CD14-positive monocyte (primary cell): Measurements from ENCODE around the gene GABBR2. TPM values are rescaled to one million over a fixed set of nuclear protein-coding genes. Genes with fewer than 3 reads are reported as not detected.

ENCODE experiments used
- DNase-seq, 3 donors: peaks; one replicate each; pipeline ENCODE4 v3.0.0-alpha.2; 2011 to 2022
- H2AFZ ChIP-seq: 2 replicates; pipeline ENCODE4 v1.6.0; 2012; ENCODE audit warnings: mild to moderate bottlenecking, low read depth, low read length, inconsistent platforms; ENCODE audit not compliant: insufficient read depth, poor library complexity, severe bottlenecking
- H3K27ac ChIP-seq, 2 donors: 1 replicate in 1 of 2; 2 replicates in 1 of 2; pipeline ENCODE4 v1.5.1; 2012 to 2013; ENCODE audit warnings: low read length in 2 of 2, control low read depth in 1 of 2, inconsistent platforms in 1 of 2, low read depth in 1 of 2, mild to moderate bottlenecking in 1 of 2
- H3K27me3 ChIP-seq, 2 donors: one replicate each; pipeline versions ENCODE4 v1.6.0 to v1.6.1; 2011 to 2013; ENCODE audit warnings: low read length in 2 of 2; ENCODE audit not compliant: control insufficient read depth in 2 of 2, insufficient read depth in 2 of 2
- H3K36me3 ChIP-seq, 2 donors: replicated peaks in 1 of 2; 1 replicate in 1 of 2; 2 replicates in 1 of 2; pipeline versions ENCODE4 v1.5.1 to v1.6.1; 2012 to 2013; ENCODE audit warnings: low read length in 2 of 2, control low read depth in 1 of 2, inconsistent platforms in 1 of 2, mild to moderate bottlenecking in 1 of 2; ENCODE audit not compliant: insufficient read depth in 2 of 2, control insufficient read depth in 1 of 2
- H3K4me1 ChIP-seq, 2 donors: 1 replicate in 1 of 2; 2 replicates in 1 of 2; pipeline versions ENCODE4 v1.5.1 to v1.6.1; 2012 to 2013; ENCODE audit warnings: low read length in 2 of 2, control low read depth in 1 of 2, inconsistent platforms in 1 of 2, mild to moderate bottlenecking in 1 of 2, moderate library complexity in 1 of 2; ENCODE audit not compliant: insufficient read depth in 2 of 2, control insufficient read depth in 1 of 2
- H3K4me2 ChIP-seq: replicated peaks from 2 replicates; pipeline ENCODE3; 2012; ENCODE audit warnings: low read length, moderate library complexity, mild to moderate bottlenecking; ENCODE audit not compliant: poor library complexity, severe bottlenecking; ENCODE audit errors: extremely low read depth
- H3K4me3 ChIP-seq, 3 experiments: fragments of 200-600 bp in 1 of 3; sonication (generic) in 1 of 3; replicated peaks in 1 of 3; 1 replicate in 2 of 3; 2 replicates in 1 of 3; pipeline ENCODE4 v1.5.1; 2011 to 2013; ENCODE audit warnings: low read length in 3 of 3, mild to moderate bottlenecking in 3 of 3, control low read depth in 2 of 3, low read depth in 2 of 3, inconsistent platforms in 1 of 3, moderate library complexity in 1 of 3
- H3K79me2 ChIP-seq: 2 replicates; pipeline ENCODE4 v1.6.0; 2012; ENCODE audit warnings: mild to moderate bottlenecking, control low read depth, inconsistent platforms, low read length, moderate library complexity; ENCODE audit not compliant: insufficient read depth
- H3K9ac ChIP-seq: 2 replicates; pipeline ENCODE4 v1.6.0; 2017; ENCODE audit warnings: low read length, mild to moderate bottlenecking; ENCODE audit not compliant: insufficient read depth, poor library complexity, severe bottlenecking
- H3K9me3 ChIP-seq, 2 donors: replicated peaks in 1 of 2; 1 replicate in 1 of 2; 2 replicates in 1 of 2; pipeline versions ENCODE4 v1.5.1 to v1.6.1; 2012 to 2013; ENCODE audit warnings: low read length in 2 of 2, control low read depth in 1 of 2; ENCODE audit not compliant: control insufficient read depth in 1 of 2, insufficient read depth in 1 of 2
- H4K20me1 ChIP-seq: 2 replicates; pipeline ENCODE4 v1.6.0; 2012; ENCODE audit warnings: mild to moderate bottlenecking, low read length, control low read depth, moderate library complexity; ENCODE audit not compliant: insufficient read depth
- H3K27ac Mint-ChIP-seq, 7 donors: one replicate each; pipeline ENCODE4 v1.8.0; 2020; ENCODE audit warnings: mild to moderate bottlenecking in 7 of 7, mixed read lengths in 7 of 7, moderate library complexity in 6 of 7, inconsistent platforms in 2 of 7
- H3K27me3 Mint-ChIP-seq, 3 donors: one replicate each; pipeline ENCODE4 v1.8.0; 2021 to 2022; ENCODE audit warnings: low read depth in 3 of 3, mild to moderate bottlenecking in 3 of 3, mixed read lengths in 3 of 3, moderate library complexity in 3 of 3, inconsistent platforms in 1 of 3
- H3K36me3 Mint-ChIP-seq, 2 donors: one replicate each; pipeline ENCODE4 v1.8.0; 2020; ENCODE audit warnings: mixed read lengths in 2 of 2, inconsistent platforms in 1 of 2, mild to moderate bottlenecking in 1 of 2
- H3K4me1 Mint-ChIP-seq: one replicate; pipeline ENCODE4 v1.8.0; 2020; ENCODE audit warnings: mild to moderate bottlenecking, mixed read lengths
- H3K4me3 Mint-ChIP-seq, 2 donors: one replicate each; pipeline ENCODE4 v1.8.0; 2020; ENCODE audit warnings: mild to moderate bottlenecking in 2 of 2, mixed read lengths in 2 of 2, moderate library complexity in 1 of 2
- H3K9me3 Mint-ChIP-seq, 7 donors: one replicate each; pipeline ENCODE4 v1.8.0; 2020 to 2022; ENCODE audit warnings: mixed read lengths in 7 of 7, mild to moderate bottlenecking in 6 of 7, moderate library complexity in 6 of 7, inconsistent platforms in 2 of 7
- WGBS: methylation state at CpG from one replicate; pipeline ENCODE4 v1.1.5; 2013; ENCODE audit warnings: missing lambda C conversion rate; ENCODE audit not compliant: insufficient coverage; 5-methylcytosine and 5-hydroxymethylcytosine counted together
- intact Hi-C, 2 donors: fragments of 100-400 bp; cut with micrococcal nuclease; formaldehyde crosslinking; loops; one replicate each; pipeline versions ENCODE4 v1.15.0 to v1.15.1; 2023
- polyA plus RNA-seq, 3 donors: library from polyadenylated mRNA; depleted of rRNA in 1 of 3; unstranded in 2 of 3; stranded (reverse) in 1 of 3; fragments of 300-500 nt in 2 of 3; fragments of >200 nt in 1 of 3; fragmentation: Illumina TruSeq in 2 of 3; gene quantifications; 1 replicate in 2 of 3; 2 replicates in 1 of 3; pipeline ENCODE4 v1.2.3, GENCODE V29; 2012 to 2021
- TF ChIP-seq, protein P1 (sequence below): fragments of 200-600 bp; IDR thresholded peaks from one replicate; pipeline ENCODE4 v1.8.0; 2022; ENCODE audit warnings: antibody characterized with exemption, mild to moderate bottlenecking

GABBR2 gene
- polyA plus RNA-seq, 3 donors, result not detected

DNA sequence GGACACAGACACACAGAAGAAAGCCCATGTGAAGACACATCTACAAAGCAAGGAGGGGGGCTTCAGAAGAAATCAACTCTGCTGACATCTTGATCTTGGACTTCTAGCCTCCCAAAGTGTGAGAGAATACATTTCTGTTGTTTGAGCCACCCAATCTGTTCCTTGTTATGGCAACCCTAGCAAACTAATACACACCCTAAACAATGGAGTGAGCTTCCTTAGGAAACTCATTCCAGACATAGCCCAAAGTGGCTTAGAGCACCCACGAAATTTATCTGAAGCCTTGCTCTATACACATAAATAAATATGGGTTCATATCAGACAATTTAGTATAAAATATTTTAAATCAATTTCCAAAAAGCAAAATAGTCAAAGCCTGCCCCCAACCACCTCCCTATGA, 445.7 kb downstream of the GABBR2 start:
- Histone ChIP-seq H3K4me3 (no peak overlapping the region), H3K9me3 (no peaks in the 10 kb centered on the region), H3K79me2 (no peaks in the 10 kb centered on the region), H2AFZ (no peak overlapping the region), H3K27ac (no peak overlapping the region), H3K9ac (no peak overlapping the region), H3K4me1 (no peaks in the 10 kb centered on the region), H3K27me3 (no peaks in the 10 kb centered on the region), H3K36me3 (no peaks in the 10 kb centered on the region), H3K4me2 (no peak overlapping the region), H4K20me1 (no peaks in the 10 kb centered on the region)
- no peak for DNase-seq
- Mint-ChIP-seq H3K36me3 (no peaks in the 10 kb centered on the region), H3K9me3 (no peaks in the 10 kb centered on the region), H3K27ac (no peak overlapping the region), H3K4me3 (no peak overlapping the region), H3K27me3 (peaks cover 0 to 4% (median 2%) of the 10 kb centered on the region in 3 donors), H3K4me1 (peaks cover 2% of the 10 kb centered on the region)
- no CpG with 5 or more reads among the region's 1 CpG for WGBS
- TF ChIP-seq, protein P1, sequence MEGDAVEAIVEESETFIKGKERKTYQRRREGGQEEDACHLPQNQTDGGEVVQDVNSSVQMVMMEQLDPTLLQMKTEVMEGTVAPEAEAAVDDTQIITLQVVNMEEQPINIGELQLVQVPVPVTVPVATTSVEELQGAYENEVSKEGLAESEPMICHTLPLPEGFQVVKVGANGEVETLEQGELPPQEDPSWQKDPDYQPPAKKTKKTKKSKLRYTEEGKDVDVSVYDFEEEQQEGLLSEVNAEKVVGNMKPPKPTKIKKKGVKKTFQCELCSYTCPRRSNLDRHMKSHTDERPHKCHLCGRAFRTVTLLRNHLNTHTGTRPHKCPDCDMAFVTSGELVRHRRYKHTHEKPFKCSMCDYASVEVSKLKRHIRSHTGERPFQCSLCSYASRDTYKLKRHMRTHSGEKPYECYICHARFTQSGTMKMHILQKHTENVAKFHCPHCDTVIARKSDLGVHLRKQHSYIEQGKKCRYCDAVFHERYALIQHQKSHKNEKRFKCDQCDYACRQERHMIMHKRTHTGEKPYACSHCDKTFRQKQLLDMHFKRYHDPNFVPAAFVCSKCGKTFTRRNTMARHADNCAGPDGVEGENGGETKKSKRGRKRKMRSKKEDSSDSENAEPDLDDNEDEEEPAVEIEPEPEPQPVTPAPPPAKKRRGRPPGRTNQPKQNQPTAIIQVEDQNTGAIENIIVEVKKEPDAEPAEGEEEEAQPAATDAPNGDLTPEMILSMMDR, result no peak
- intact Hi-C loops, result loop anchor here (1.0 to 5.0 kb wide), 3 partner anchors 57 to 191 kb away; no protein-coding TSS in a partner anchor

DNA sequence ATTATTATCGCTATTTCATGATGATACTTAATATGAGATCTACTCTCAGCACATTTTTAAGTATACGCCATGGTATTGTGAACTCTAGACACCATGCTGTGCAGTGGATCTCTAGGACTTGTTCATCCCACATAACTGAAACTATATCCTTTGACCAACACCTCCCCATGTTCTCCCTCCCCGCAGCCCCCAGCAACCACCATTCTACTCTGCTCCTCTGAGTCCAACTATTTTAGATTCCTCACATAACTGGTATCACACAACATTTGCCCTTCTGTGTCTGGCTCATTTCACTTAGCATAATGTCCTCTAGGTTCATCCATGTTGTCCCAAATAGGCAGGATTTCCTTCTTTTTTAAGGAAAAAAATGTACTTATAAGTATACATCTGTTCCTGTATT, 446.7 kb downstream of the GABBR2 start:
- Mint-ChIP-seq H3K27ac (no peak overlapping the region), H3K36me3 (no peaks in the 10 kb centered on the region), H3K4me1 (peaks cover 5% of the 10 kb centered on the region), H3K4me3 (no peak overlapping the region), H3K9me3 (no peaks in the 10 kb centered on the region), H3K27me3 (no peaks in the 10 kb centered on the region)
- 100% methylated on average over 3 of the region's 3 CpGs for WGBS
- intact Hi-C loops, result loop anchor here (2.0 to 5.0 kb wide), 2 partner anchors 57 to 190 kb away; no protein-coding TSS in a partner anchor
- Histone ChIP-seq H3K4me2 (no peak overlapping the region), H2AFZ (no peak overlapping the region), H3K4me3 (no peak overlapping the region), H3K27me3 (no peaks in the 10 kb centered on the region), H3K27ac (no peak overlapping the region), H3K9me3 (no peaks in the 10 kb centered on the region), H4K20me1 (no peaks in the 10 kb centered on the region), H3K79me2 (peaks cover 3% of the 10 kb centered on the region), H3K36me3 (no peaks in the 10 kb centered on the region), H3K4me1 (peaks cover 2 to 3% of the 10 kb centered on the region in 2 donors), H3K9ac (no peak overlapping the region)
- no peak for DNase-seq
- TF ChIP-seq, protein P1, result no peak
